HG03097 (cell line): ENCODE data around the gene TNS2.

Source experiments
- ATAC-seq: cut with Tn5 transposase; IDR thresholded peaks from one replicate; pipeline ENCODE4 v1.9.1; 2021; ENCODE audit not compliant: unreplicated experiment, low FRiP score

TNS2 gene

GRCh38 chr12:53056901-53057300 lies 7.0 kb downstream of the TNS2 start:
- ATAC-seq: no peak

GRCh38 chr12:53057816-53058500 lies 8.1 kb downstream of the TNS2 start:
- ATAC-seq: no peak

GRCh38 chr12:53058674-53059433 lies 9.0 kb downstream of the TNS2 start:
- no peak for ATAC-seq

GRCh38 chr12:53059434-53060063 lies 9.7 kb downstream of the TNS2 start:
- ATAC-seq: no peak

GRCh38 chr12:53060064-53060720 lies 10.3 kb downstream of the TNS2 start:
- no peak for ATAC-seq

GRCh38 chr12:53060721-53061276 lies 10.9 kb downstream of the TNS2 start:
- ATAC-seq: no peak

- no peak for ATAC-seq
Observed at GRCh38 chr12:53061404-53062010, 11.6 kb downstream of the TNS2 start.

- ATAC-seq: no peak
Observed at GRCh38 chr12:53062011-53062961, 12.4 kb downstream of the TNS2 start.

- no peak for ATAC-seq
Observed at GRCh38 chr12:53062977-53063707, 13.3 kb downstream of the TNS2 start.

- no peak for ATAC-seq
Observed at GRCh38 chr12:53063708-53064612, 14.1 kb downstream of the TNS2 start.

GRCh38 chr12:53064613-53065436 lies 15.0 kb downstream of the TNS2 start:
- no peak for ATAC-seq

GRCh38 chr12:53065470-53065869 lies 15.6 kb downstream of the TNS2 start:
- no peak for ATAC-seq

GRCh38 chr12:53065975-53066931 lies 16.4 kb downstream of the TNS2 start:
- no peak for ATAC-seq

- no peak for ATAC-seq
Observed at GRCh38 chr12:53067074-53067992, 17.5 kb downstream of the TNS2 start.
